WTC11 (cell line): Measurements from ENCODE around the gene RBM24.

Experiments
- CREM ChIP-seq: sonication (generic); formaldehyde crosslinking; IDR thresholded peaks from 2 replicates; pipeline ENCODE4 v1.8.1; 2022; ENCODE audit warnings: mild to moderate bottlenecking, missing genetic modification reagents, moderate library complexity
- ESRRA ChIP-seq: sonication (generic); formaldehyde crosslinking; IDR thresholded peaks from 2 replicates; pipeline ENCODE4 v1.8.1; 2022; ENCODE audit warnings: mild to moderate bottlenecking, missing genetic modification reagents, borderline replicate concordance
- FOXP4 ChIP-seq: sonication (generic); formaldehyde crosslinking; IDR thresholded peaks from 2 replicates; pipeline ENCODE4 v1.8.0; 2022; ENCODE audit warnings: mild to moderate bottlenecking, missing genetic modification reagents
- IRF1 ChIP-seq: sonication (generic); formaldehyde crosslinking; IDR thresholded peaks from 2 replicates; pipeline ENCODE4 v1.8.0; 2023; ENCODE audit warnings: missing genetic modification reagents
- IRF2 ChIP-seq: sonication (generic); formaldehyde crosslinking; IDR thresholded peaks from 2 replicates; pipeline ENCODE4 v1.8.0; 2022; ENCODE audit warnings: low read depth, missing genetic modification reagents, borderline replicate concordance
- MAX ChIP-seq: sonication (generic); formaldehyde crosslinking; IDR thresholded peaks from 2 replicates; pipeline ENCODE4 v1.8.0; 2022; ENCODE audit warnings: mild to moderate bottlenecking, missing genetic modification reagents
- PREB ChIP-seq: sonication (generic); formaldehyde crosslinking; IDR thresholded peaks from 2 replicates; pipeline ENCODE4 v1.8.1; 2022; ENCODE audit warnings: mild to moderate bottlenecking, missing genetic modification reagents, moderate library complexity, borderline replicate concordance
- TEAD4 ChIP-seq: sonication (generic); formaldehyde crosslinking; IDR thresholded peaks from 2 replicates; pipeline ENCODE4 v1.8.0; 2022; ENCODE audit warnings: mild to moderate bottlenecking, missing genetic modification reagents
- ZBTB43 ChIP-seq: sonication (generic); formaldehyde crosslinking; IDR thresholded peaks from 2 replicates; pipeline ENCODE4 v1.8.1; 2023; ENCODE audit warnings: mild to moderate bottlenecking, missing genetic modification reagents
- ZNF121 ChIP-seq: sonication (generic); formaldehyde crosslinking; IDR thresholded peaks from 2 replicates; pipeline ENCODE4 v1.8.0; 2023; ENCODE audit warnings: missing genetic modification reagents
- ZNF138 ChIP-seq: sonication (generic); formaldehyde crosslinking; conservative IDR thresholded peaks from 2 replicates; pipeline ENCODE4 v1.8.1; 2022; ENCODE audit warnings: mild to moderate bottlenecking, moderate library complexity, missing genetic modification reagents
- TF ChIP-seq, protein P1 (sequence below): fragments of 200-600 bp; IDR thresholded peaks from 2 replicates; pipeline ENCODE4 v1.8.0; 2022; ENCODE audit warnings: antibody characterized with exemption

- TF ChIP-seq IRF1 (CRISPR knock-in tag) (no peak), MAX (no peak), IRF2 (no peak), ZNF138 (CRISPR knock-in tag) (no peak), PREB (CRISPR knock-in tag) (no peak), FOXP4 (no peak), CREM (no peak), ZNF121 (CRISPR knock-in tag) (no peak), ESRRA (CRISPR knock-in tag) (no peak), TEAD4 (CRISPR knock-in tag) (no peak), ZBTB43 (no peak)
- TF ChIP-seq, protein P1, sequence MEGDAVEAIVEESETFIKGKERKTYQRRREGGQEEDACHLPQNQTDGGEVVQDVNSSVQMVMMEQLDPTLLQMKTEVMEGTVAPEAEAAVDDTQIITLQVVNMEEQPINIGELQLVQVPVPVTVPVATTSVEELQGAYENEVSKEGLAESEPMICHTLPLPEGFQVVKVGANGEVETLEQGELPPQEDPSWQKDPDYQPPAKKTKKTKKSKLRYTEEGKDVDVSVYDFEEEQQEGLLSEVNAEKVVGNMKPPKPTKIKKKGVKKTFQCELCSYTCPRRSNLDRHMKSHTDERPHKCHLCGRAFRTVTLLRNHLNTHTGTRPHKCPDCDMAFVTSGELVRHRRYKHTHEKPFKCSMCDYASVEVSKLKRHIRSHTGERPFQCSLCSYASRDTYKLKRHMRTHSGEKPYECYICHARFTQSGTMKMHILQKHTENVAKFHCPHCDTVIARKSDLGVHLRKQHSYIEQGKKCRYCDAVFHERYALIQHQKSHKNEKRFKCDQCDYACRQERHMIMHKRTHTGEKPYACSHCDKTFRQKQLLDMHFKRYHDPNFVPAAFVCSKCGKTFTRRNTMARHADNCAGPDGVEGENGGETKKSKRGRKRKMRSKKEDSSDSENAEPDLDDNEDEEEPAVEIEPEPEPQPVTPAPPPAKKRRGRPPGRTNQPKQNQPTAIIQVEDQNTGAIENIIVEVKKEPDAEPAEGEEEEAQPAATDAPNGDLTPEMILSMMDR, result no peak
These were observed 60.7 kb downstream of the RBM24 start for GRCh38 chr6:17341891-17342290.
